ENCODE results near the gene NELL1. TPM values are rescaled to one million over a fixed set of nuclear protein-coding genes. Genes with fewer than 3 reads are reported as not detected.

The NELL1 gene
- total RNA-seq, 1 experiment from 2014 or later, result 0.19 TPM

DNA sequence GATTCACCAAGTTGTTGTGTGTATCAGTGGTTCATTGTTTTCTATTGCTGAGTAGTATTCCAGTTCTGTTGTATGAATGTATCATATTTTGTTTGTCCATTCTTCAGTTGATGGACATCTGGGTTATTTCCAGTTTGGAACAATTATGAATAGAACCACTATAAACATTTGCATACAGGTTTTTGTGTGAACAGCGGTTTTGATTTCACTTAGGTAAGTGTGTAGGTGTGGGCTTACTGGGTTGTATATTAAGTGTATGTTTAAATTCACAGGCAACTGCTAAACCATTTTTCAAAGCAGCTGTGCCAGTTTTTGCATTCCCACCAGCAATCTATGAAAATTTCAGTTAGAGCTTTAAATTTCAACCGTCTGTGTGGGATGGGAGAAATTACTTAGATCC is 217.8 kb downstream of the NELL1 start:
- no peak overlapping the region for H3K4me2 ChIP-seq (ENCODE audit: low read depth, low read length, poor library complexity, severe bottlenecking)
- no peak overlapping the region for H3K27ac ChIP-seq (ENCODE audit: low read length)
- no peak overlapping the region for H3K4me3 ChIP-seq (ENCODE audit: low read length)
- H3K9me3 ChIP-seq (ENCODE audit: low read length), result no peaks in the 10 kb centered on the region
- no peaks in the 10 kb centered on the region for H3K36me3 ChIP-seq (ENCODE audit: insufficient read depth, low read length)
- no peaks in the 10 kb centered on the region for H3K79me2 ChIP-seq (ENCODE audit: low read length)
- H3K27me3 ChIP-seq (ENCODE audit: low read length), result no peaks in the 10 kb centered on the region
- H2AFZ ChIP-seq (ENCODE audit: low read length), result no peak overlapping the region
- no peak overlapping the region for H3K9ac ChIP-seq (ENCODE audit: low read length)
- H4K20me1 ChIP-seq (ENCODE audit: insufficient read depth, low read depth, low read length), result no peaks in the 10 kb centered on the region
- H3K4me1 ChIP-seq (ENCODE audit: low read length), result no peaks in the 10 kb centered on the region
- no peaks in the 10 kb centered on the region for H3K9me2 ChIP-seq (replicated peaks; ENCODE audit: insufficient read depth, low read length)
- no peak for DNase-seq

- no peak overlapping the region for H2AFZ ChIP-seq (ENCODE audit: low read length)
- DNase-seq, result no peak
- no peak overlapping the region for H3K9ac ChIP-seq (ENCODE audit: low read length)
- no peaks in the 10 kb centered on the region for H3K9me2 ChIP-seq (replicated peaks; ENCODE audit: insufficient read depth, low read length)
- H4K20me1 ChIP-seq (ENCODE audit: insufficient read depth, low read depth, low read length), result no peaks in the 10 kb centered on the region
- H3K27ac ChIP-seq (ENCODE audit: low read length), result no peak overlapping the region
- H3K4me1 ChIP-seq (ENCODE audit: low read length), result no peaks in the 10 kb centered on the region
- no peak overlapping the region for H3K4me3 ChIP-seq (ENCODE audit: low read length)
- no peaks in the 10 kb centered on the region for H3K27me3 ChIP-seq (ENCODE audit: low read length)
- no peaks in the 10 kb centered on the region for H3K79me2 ChIP-seq (ENCODE audit: low read length)
- H3K9me3 ChIP-seq (ENCODE audit: low read length), result no peaks in the 10 kb centered on the region
- H3K4me2 ChIP-seq (ENCODE audit: low read depth, low read length, poor library complexity, severe bottlenecking), result no peak overlapping the region
- H3K36me3 ChIP-seq (ENCODE audit: insufficient read depth, low read length), result no peaks in the 10 kb centered on the region
These were observed 224.9 kb downstream of the NELL1 start for GRCh38 chr11:20894296-20894695.

- Histone ChIP-seq H4K20me1 (ENCODE audit: insufficient read depth, low read depth, low read length) (no peaks in the 10 kb centered on the region), H3K79me2 (ENCODE audit: low read length) (no peaks in the 10 kb centered on the region)
- DNase-seq, result peak; percentile 42
These were observed 240.8 kb downstream of the NELL1 start for GRCh38 chr11:20909995-20910726.

GRCh38 chr11:20910733-20911132 is 241.3 kb downstream of the NELL1 start:
- Histone ChIP-seq H3K9me2 (replicated peaks; ENCODE audit: insufficient read depth, low read length) (no peaks in the 10 kb centered on the region), H2AFZ (ENCODE audit: low read length) (no peak overlapping the region)

More at GRCh38 chr11:20909995-20910726, 240.8 kb downstream of the NELL1 start:
- H2AFZ ChIP-seq (ENCODE audit: low read length), result no peak overlapping the region
- no peaks in the 10 kb centered on the region for H3K9me2 ChIP-seq (replicated peaks; ENCODE audit: insufficient read depth, low read length)
- no peak overlapping the region for H3K4me3 ChIP-seq (ENCODE audit: low read length)
- H3K9me3 ChIP-seq (ENCODE audit: low read length), result no peaks in the 10 kb centered on the region
- no peak overlapping the region for H3K4me2 ChIP-seq (ENCODE audit: low read depth, low read length, poor library complexity, severe bottlenecking)
- H3K9ac ChIP-seq (ENCODE audit: low read length), result no peak overlapping the region
- H3K36me3 ChIP-seq (ENCODE audit: insufficient read depth, low read length), result no peaks in the 10 kb centered on the region
- H3K4me1 ChIP-seq (ENCODE audit: low read length), result no peaks in the 10 kb centered on the region
- H3K27ac ChIP-seq (ENCODE audit: low read length), result no peak overlapping the region
- no peaks in the 10 kb centered on the region for H3K27me3 ChIP-seq (ENCODE audit: low read length)

GRCh38 chr11:20912065-20912821 is 242.9 kb downstream of the NELL1 start:
- Histone ChIP-seq H3K27ac (ENCODE audit: low read length) (no peak overlapping the region), H4K20me1 (ENCODE audit: insufficient read depth, low read depth, low read length) (no peaks in the 10 kb centered on the region), H3K9ac (ENCODE audit: low read length) (no peak overlapping the region), H3K4me2 (ENCODE audit: low read depth, low read length, poor library complexity, severe bottlenecking) (no peak overlapping the region), H3K27me3 (ENCODE audit: low read length) (no peaks in the 10 kb centered on the region), H2AFZ (ENCODE audit: low read length) (no peak overlapping the region), H3K36me3 (ENCODE audit: insufficient read depth, low read length) (no peaks in the 10 kb centered on the region), H3K4me1 (ENCODE audit: low read length) (no peaks in the 10 kb centered on the region), H3K9me3 (ENCODE audit: low read length) (no peaks in the 10 kb centered on the region), H3K4me3 (ENCODE audit: low read length) (no peak overlapping the region), H3K9me2 (replicated peaks; ENCODE audit: insufficient read depth, low read length) (no peaks in the 10 kb centered on the region), H3K79me2 (ENCODE audit: low read length) (no peaks in the 10 kb centered on the region)
- DNase-seq, result no peak

More at GRCh38 chr11:20910733-20911132, 241.3 kb downstream of the NELL1 start:
- H3K36me3 ChIP-seq (ENCODE audit: insufficient read depth, low read length), result no peaks in the 10 kb centered on the region
- no peak for DNase-seq
- H3K4me1 ChIP-seq (ENCODE audit: low read length), result no peaks in the 10 kb centered on the region
- no peaks in the 10 kb centered on the region for H3K9me3 ChIP-seq (ENCODE audit: low read length)
- H3K79me2 ChIP-seq (ENCODE audit: low read length), result no peaks in the 10 kb centered on the region
- H4K20me1 ChIP-seq (ENCODE audit: insufficient read depth, low read depth, low read length), result no peaks in the 10 kb centered on the region
- H3K9ac ChIP-seq (ENCODE audit: low read length), result no peak overlapping the region
- no peak overlapping the region for H3K4me3 ChIP-seq (ENCODE audit: low read length)
- no peaks in the 10 kb centered on the region for H3K27me3 ChIP-seq (ENCODE audit: low read length)
- no peak overlapping the region for H3K27ac ChIP-seq (ENCODE audit: low read length)
- H3K4me2 ChIP-seq (ENCODE audit: low read depth, low read length, poor library complexity, severe bottlenecking), result no peak overlapping the region

DNA sequence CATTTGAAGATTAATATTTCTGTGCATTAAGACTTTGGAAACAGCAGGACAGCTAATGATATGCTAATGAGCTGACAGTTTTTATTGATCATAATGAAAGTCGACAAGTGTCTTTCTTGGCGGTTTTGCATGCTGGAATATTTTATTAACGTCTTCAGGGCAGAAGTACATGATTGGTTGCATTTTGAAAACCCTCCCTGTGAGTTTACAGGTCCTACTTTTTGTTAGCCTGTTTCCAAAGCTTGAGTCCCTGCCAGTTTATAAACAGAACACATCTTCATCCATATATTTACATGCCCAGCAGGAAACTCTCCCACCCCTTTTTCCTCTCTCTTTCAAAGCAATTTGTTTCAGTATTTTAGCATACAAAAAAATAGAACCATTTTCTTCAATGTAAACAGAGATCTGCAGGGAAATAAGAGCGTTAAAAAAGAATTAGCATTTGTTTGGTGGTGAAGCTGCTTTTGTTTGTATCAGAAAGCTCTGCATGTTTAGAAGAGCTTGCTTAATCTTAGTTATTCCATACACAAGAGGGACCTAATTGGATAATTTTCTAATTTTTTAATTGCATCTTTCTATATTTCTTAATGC is 243.6 kb downstream of the NELL1 start:
- Histone ChIP-seq H3K4me3 (ENCODE audit: low read length) (no peak overlapping the region), H3K36me3 (ENCODE audit: insufficient read depth, low read length) (no peaks in the 10 kb centered on the region), H3K9me2 (replicated peaks; ENCODE audit: insufficient read depth, low read length) (no peaks in the 10 kb centered on the region), H3K79me2 (ENCODE audit: low read length) (no peaks in the 10 kb centered on the region), H3K9me3 (ENCODE audit: low read length) (no peaks in the 10 kb centered on the region), H3K4me1 (ENCODE audit: low read length) (no peaks in the 10 kb centered on the region), H2AFZ (ENCODE audit: low read length) (no peak overlapping the region), H4K20me1 (ENCODE audit: insufficient read depth, low read depth, low read length) (no peaks in the 10 kb centered on the region), H3K27ac (ENCODE audit: low read length) (no peak overlapping the region), H3K4me2 (ENCODE audit: low read depth, low read length, poor library complexity, severe bottlenecking) (no peak overlapping the region), H3K27me3 (ENCODE audit: low read length) (no peaks in the 10 kb centered on the region), H3K9ac (ENCODE audit: low read length) (no peak overlapping the region)
- no peak for DNase-seq

DNA sequence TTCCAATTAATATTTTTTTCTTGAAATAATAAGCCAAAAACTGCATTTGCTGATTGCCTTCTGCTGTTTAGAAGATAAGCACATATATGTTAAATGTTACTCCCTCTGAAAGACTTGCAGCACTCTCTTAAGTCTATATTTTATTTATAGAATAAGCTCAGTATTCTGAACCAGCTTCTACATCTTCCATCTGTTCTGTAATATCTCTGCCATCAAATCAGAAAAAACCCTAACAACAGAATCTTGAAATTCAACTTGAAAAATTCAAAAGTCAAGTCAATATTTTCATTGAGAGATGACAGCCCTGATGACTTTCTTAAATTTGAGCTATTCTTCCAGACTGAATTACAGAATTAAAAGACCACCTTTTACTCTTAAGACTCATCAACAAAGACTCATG is 247.9 kb downstream of the NELL1 start:
- H3K27ac ChIP-seq (ENCODE audit: low read length), result no peak overlapping the region
- no peaks in the 10 kb centered on the region for H3K9me2 ChIP-seq (replicated peaks; ENCODE audit: insufficient read depth, low read length)
- no peaks in the 10 kb centered on the region for H3K79me2 ChIP-seq (ENCODE audit: low read length)
- no peak overlapping the region for H3K4me3 ChIP-seq (ENCODE audit: low read length)
- H3K9ac ChIP-seq (ENCODE audit: low read length), result no peak overlapping the region
- H4K20me1 ChIP-seq (ENCODE audit: insufficient read depth, low read depth, low read length), result no peaks in the 10 kb centered on the region
- H3K9me3 ChIP-seq (ENCODE audit: low read length), result no peaks in the 10 kb centered on the region
- no peaks in the 10 kb centered on the region for H3K36me3 ChIP-seq (ENCODE audit: insufficient read depth, low read length)
- no peak for DNase-seq
- no peak overlapping the region for H3K4me2 ChIP-seq (ENCODE audit: low read depth, low read length, poor library complexity, severe bottlenecking)
- H3K4me1 ChIP-seq (ENCODE audit: low read length), result no peaks in the 10 kb centered on the region
- H2AFZ ChIP-seq (ENCODE audit: low read length), result no peak overlapping the region
- no peaks in the 10 kb centered on the region for H3K27me3 ChIP-seq (ENCODE audit: low read length)

DNA sequence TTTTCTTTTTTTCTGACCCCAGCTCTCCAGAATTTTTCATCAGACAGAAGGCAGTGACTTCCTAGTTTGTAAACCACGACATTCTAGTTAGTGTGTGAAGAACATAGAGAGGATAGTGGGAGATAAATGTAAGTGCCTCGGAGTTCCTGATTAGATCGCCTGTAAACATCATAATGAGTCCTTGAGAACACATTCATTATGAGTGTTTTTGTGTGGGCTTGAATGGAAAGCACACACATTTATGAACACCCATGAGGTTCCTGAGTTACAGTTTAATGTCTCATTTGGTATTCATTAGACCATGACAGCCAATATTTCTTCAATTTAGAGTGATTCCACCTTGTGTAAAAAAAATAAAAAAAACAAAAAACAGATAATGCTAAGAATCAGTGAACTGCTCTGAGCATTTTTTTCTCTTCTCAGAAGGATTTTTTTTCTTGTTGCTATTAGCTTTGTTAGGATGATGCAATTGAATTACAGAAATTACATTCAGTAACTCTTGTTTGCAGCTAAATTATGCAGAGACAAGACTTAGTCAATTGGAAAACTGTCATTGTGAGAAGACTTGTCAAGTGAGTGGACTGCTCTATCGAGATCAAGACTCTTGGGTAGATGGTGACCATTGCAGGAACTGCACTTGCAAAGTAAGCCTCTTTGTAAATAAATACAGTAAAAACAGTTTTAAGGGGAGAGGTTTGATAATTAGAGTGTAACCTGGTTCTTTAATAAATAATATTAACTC is 257.6 kb downstream of the NELL1 start:
- Histone ChIP-seq H3K4me2 (ENCODE audit: low read depth, low read length, poor library complexity, severe bottlenecking) (no peak overlapping the region), H3K9me2 (replicated peaks; ENCODE audit: insufficient read depth, low read length) (no peaks in the 10 kb centered on the region), H2AFZ (ENCODE audit: low read length) (no peak overlapping the region), H4K20me1 (ENCODE audit: insufficient read depth, low read depth, low read length) (no peaks in the 10 kb centered on the region), H3K4me1 (ENCODE audit: low read length) (no peaks in the 10 kb centered on the region), H3K36me3 (ENCODE audit: insufficient read depth, low read length) (no peaks in the 10 kb centered on the region), H3K79me2 (ENCODE audit: low read length) (no peaks in the 10 kb centered on the region), H3K9ac (ENCODE audit: low read length) (no peak overlapping the region), H3K4me3 (ENCODE audit: low read length) (no peak overlapping the region), H3K27me3 (ENCODE audit: low read length) (no peaks in the 10 kb centered on the region), H3K27ac (ENCODE audit: low read length) (no peak overlapping the region), H3K9me3 (ENCODE audit: low read length) (no peaks in the 10 kb centered on the region)
- no peak for DNase-seq

All from Karpas-422 (cell line).